OCI-LY7 (cell line): Measurements from ENCODE around the gene RGL1. TPM values are rescaled to one million over a fixed set of nuclear protein-coding genes. Genes with fewer than 3 reads are reported as not detected.

ENCODE experiments used
- BruUV-seq: library from RNA; stranded (reverse); fragments of 400-500 nt; replicated peaks from 2 replicates; lab custom pipeline; 2021; lab: Mats Ljungman, UMichigan
- CTCF ChIA-PET: fragments of 300-600 bp; sonication (Branson Sonifier 250); formaldehyde crosslinking; loops from one replicate; lab custom pipeline; 2022; ENCODE audit warnings: antibody characterized with exemption; ENCODE audit not compliant: unreplicated experiment; lab: Charles Lee
- POLR2A ChIA-PET: fragments of 300-600 bp; sonication (Branson Sonifier 250); formaldehyde crosslinking; loops from one replicate; lab custom pipeline; 2022; ENCODE audit warnings: antibody characterized with exemption; lab: Charles Lee
- DNase-seq: peaks from one replicate; pipeline ENCODE4 v3.0.0-alpha.2; 2015; ENCODE audit warnings: low spot score
- H2AFZ ChIP-seq: fragments of 200-600 bp; sonication (generic), shearing (Covaris generic); 2 replicates; pipeline ENCODE4 v1.6.1; 2014; ENCODE audit warnings: mild to moderate bottlenecking, antibody characterized with exemption, low read length, moderate library complexity
- H3K27ac ChIP-seq: fragments of 200-600 bp; sonication (generic); 2 replicates; pipeline ENCODE4 v1.5.1; 2014; ENCODE audit warnings: mixed run types, low read depth, mild to moderate bottlenecking, moderate library complexity, low read length, inconsistent platforms; ENCODE audit not compliant: poor library complexity, severe bottlenecking
- H3K36me3 ChIP-seq: fragments of 200-600 bp; sonication (generic); 2 replicates; pipeline ENCODE4 v1.6.1; 2014; ENCODE audit warnings: mild to moderate bottlenecking, antibody characterized with exemption, low read length, moderate library complexity, mixed read lengths; ENCODE audit not compliant: insufficient read depth
- H3K4me1 ChIP-seq: fragments of 200-600 bp; sonication (generic); 2 replicates; pipeline ENCODE4 v1.5.1; 2014; ENCODE audit warnings: mild to moderate bottlenecking, low read length; ENCODE audit not compliant: insufficient read depth, poor library complexity, severe bottlenecking
- H3K4me2 ChIP-seq: fragments of 200-600 bp; sonication (generic); 2 replicates; pipeline ENCODE4 v1.6.1; 2014; ENCODE audit warnings: mild to moderate bottlenecking, low read length
- H3K4me3 ChIP-seq: fragments of 200-600 bp; sonication (generic); 2 replicates; pipeline ENCODE4 v1.5.1; 2014; ENCODE audit warnings: mild to moderate bottlenecking, low read depth, low read length; ENCODE audit not compliant: poor library complexity, severe bottlenecking
- H3K79me2 ChIP-seq: fragments of 200-600 bp; sonication (generic); 2 replicates; pipeline ENCODE4 v1.6.1; 2016; ENCODE audit warnings: low read depth, mild to moderate bottlenecking, low read length, moderate library complexity, mixed read lengths; ENCODE audit not compliant: insufficient read depth
- H3K9me2 ChIP-seq: fragments of 200-600 bp; sonication (generic); 2 replicates; pipeline ENCODE4 v1.6.1; 2016; ENCODE audit warnings: mild to moderate bottlenecking, low read length, mixed read lengths; ENCODE audit not compliant: insufficient read depth
- H3K9me3 ChIP-seq: fragments of 200-600 bp; sonication (generic); 2 replicates; pipeline ENCODE4 v1.6.1; 2014; ENCODE audit warnings: mild to moderate bottlenecking, mixed run types, low read length, mixed read lengths
- H4K20me1 ChIP-seq: fragments of 200-600 bp; sonication (generic); 2 replicates; pipeline ENCODE4 v1.6.1; 2014; ENCODE audit warnings: mild to moderate bottlenecking, antibody characterized with exemption, low read length, moderate library complexity, mixed read lengths; ENCODE audit not compliant: insufficient read depth
- EZH2phosphoT487 ChIP-seq: fragments of 200-600 bp; sonication (generic); IDR thresholded peaks from 2 replicates; pipeline ENCODE4 v1.6.1; 2018; ENCODE audit warnings: low read depth, borderline replicate concordance, mild to moderate bottlenecking, mixed run types, antibody characterized with exemption, low read length, moderate library complexity, mixed read lengths
- intact Hi-C: fragments of 100-400 bp; cut with micrococcal nuclease; formaldehyde crosslinking; loops from one replicate; pipeline ENCODE4 v1.10.0; 2022; ENCODE audit not compliant: unreplicated experiment
- total RNA-seq, 2 experiments: library from RNA; depleted of rRNA in 1 of 2; stranded (reverse); fragments of >200 nt in 1 of 2; shearing (Covaris generic) in 1 of 2; gene quantifications; 2 replicates each; pipeline ENCODE4 v1.2.3, GENCODE V29; 2014 to 2022
- TF ChIP-seq, protein P1 (sequence below): fragments of 200-600 bp; sonication (generic); conservative IDR thresholded peaks from 2 replicates; pipeline ENCODE4 v1.5.1; 2014; ENCODE audit warnings: mild to moderate bottlenecking, antibody characterized with exemption, low read length, moderate library complexity, mixed read lengths

Gene RGL1
- total RNA-seq, 2 experiments from 2014 or later: 0.32 to 0.35 TPM

DNA sequence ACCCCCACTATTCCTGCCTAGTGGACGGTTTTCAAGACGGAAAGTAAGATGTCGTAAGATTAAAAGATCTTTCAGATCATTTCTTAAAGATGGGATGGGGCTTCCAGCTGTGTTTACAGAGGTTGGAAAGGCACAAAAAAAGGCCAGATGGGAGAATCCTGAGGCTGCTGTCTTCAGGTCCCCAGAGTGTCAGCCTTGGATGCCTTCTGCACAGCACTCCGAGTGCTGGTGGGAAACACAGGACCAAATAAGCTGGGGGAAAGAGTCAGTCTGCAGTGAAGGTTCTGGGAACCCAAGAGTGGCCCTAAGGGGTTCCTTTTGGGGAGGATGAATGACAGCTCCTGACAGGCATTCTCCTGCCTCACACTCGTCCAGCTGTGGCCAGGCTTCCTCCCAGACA is 136.1 kb downstream of the RGL1 start:
- BruUV-seq: no TSS peak
- H2AFZ ChIP-seq: no peak overlapping the region
- CTCF ChIA-PET: no interaction called here
- H3K4me3 ChIP-seq: no peak overlapping the region
- no peak overlapping the region for H3K27ac ChIP-seq
- H3K4me1 ChIP-seq: no peaks in the 10 kb centered on the region
- POLR2A ChIA-PET: interaction anchor here (0.7 kb wide), 1 partner anchor 267 kb away, joined by 4 read pairs; no protein-coding TSS in a partner anchor
- intact Hi-C loops: no loop called here
- H3K9me3 ChIP-seq: no peaks in the 10 kb centered on the region
- DNase-seq: no peak
- no peak overlapping the region for H3K4me2 ChIP-seq
- no peaks in the 10 kb centered on the region for H3K36me3 ChIP-seq
- H3K9me2 ChIP-seq: no peaks in the 10 kb centered on the region
- H3K79me2 ChIP-seq: no peaks in the 10 kb centered on the region
- TF ChIP-seq, protein P1, sequence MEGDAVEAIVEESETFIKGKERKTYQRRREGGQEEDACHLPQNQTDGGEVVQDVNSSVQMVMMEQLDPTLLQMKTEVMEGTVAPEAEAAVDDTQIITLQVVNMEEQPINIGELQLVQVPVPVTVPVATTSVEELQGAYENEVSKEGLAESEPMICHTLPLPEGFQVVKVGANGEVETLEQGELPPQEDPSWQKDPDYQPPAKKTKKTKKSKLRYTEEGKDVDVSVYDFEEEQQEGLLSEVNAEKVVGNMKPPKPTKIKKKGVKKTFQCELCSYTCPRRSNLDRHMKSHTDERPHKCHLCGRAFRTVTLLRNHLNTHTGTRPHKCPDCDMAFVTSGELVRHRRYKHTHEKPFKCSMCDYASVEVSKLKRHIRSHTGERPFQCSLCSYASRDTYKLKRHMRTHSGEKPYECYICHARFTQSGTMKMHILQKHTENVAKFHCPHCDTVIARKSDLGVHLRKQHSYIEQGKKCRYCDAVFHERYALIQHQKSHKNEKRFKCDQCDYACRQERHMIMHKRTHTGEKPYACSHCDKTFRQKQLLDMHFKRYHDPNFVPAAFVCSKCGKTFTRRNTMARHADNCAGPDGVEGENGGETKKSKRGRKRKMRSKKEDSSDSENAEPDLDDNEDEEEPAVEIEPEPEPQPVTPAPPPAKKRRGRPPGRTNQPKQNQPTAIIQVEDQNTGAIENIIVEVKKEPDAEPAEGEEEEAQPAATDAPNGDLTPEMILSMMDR: no peak
- no peak for TF ChIP-seq EZH2phosphoT487
- no peaks in the 10 kb centered on the region for H4K20me1 ChIP-seq

DNA sequence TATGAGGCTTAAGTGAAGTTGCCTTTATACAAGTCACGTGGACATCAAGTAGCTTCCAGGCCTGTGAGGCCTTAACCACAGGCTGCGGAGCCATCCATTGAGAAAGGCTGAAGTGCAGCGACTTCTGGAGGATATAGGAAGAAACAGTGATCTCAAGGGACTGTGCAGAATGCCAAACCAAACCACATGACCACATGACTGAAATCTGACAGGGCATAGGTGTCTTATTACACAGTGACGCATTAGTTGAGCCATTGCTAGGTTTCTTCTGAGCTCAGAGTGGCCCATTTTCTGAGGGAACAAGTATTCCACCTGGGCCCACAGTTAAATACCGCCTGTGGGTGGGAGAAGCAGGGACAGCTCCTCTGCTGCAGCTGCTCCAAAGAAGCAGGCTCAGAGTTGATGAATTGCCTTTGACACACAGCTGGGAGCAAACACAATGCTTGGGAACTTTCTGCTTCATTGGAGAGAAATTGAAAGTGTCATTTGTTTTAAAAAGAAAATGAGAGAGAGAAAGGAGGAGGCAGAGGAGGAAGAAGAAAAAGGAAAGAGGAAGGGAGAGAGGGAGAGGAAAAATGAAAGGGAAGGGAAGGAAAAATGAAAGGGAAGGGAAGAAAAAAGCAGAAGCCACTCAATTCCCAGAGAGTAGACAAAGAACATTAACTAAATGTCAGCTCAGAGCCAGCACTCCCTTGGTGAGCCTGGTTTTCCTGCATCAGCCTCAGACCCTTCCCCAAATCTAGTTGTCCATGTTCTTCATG is 138.2 kb downstream of the RGL1 start:
- Histone ChIP-seq H3K4me2 (no peak overlapping the region), H3K4me1 (no peaks in the 10 kb centered on the region), H3K79me2 (no peaks in the 10 kb centered on the region), H3K9me3 (no peaks in the 10 kb centered on the region), H4K20me1 (no peaks in the 10 kb centered on the region), H3K9me2 (no peaks in the 10 kb centered on the region), H3K4me3 (no peak overlapping the region), H3K36me3 (no peaks in the 10 kb centered on the region), H2AFZ (no peak overlapping the region), H3K27ac (no peak overlapping the region)
- intact Hi-C loops: no loop called here
- TF ChIP-seq, protein P1: no peak
- TF ChIP-seq EZH2phosphoT487: no peak
- no peak for DNase-seq
- POLR2A ChIA-PET: interaction anchor here (0.5 to 1.2 kb wide), 3 partner anchors 9 to 622 kb away, joined by 3 read pairs; no protein-coding TSS in a partner anchor
- CTCF ChIA-PET: no interaction called here
- BruUV-seq: no TSS peak
